Measurements from ENCODE around the gene RIC1. TPM values are rescaled to one million over a fixed set of nuclear protein-coding genes. Genes with fewer than 3 reads are reported as not detected.

Gene RIC1
- total RNA-seq, 1 experiment from 2014 or later, result 25.5 TPM

DNA sequence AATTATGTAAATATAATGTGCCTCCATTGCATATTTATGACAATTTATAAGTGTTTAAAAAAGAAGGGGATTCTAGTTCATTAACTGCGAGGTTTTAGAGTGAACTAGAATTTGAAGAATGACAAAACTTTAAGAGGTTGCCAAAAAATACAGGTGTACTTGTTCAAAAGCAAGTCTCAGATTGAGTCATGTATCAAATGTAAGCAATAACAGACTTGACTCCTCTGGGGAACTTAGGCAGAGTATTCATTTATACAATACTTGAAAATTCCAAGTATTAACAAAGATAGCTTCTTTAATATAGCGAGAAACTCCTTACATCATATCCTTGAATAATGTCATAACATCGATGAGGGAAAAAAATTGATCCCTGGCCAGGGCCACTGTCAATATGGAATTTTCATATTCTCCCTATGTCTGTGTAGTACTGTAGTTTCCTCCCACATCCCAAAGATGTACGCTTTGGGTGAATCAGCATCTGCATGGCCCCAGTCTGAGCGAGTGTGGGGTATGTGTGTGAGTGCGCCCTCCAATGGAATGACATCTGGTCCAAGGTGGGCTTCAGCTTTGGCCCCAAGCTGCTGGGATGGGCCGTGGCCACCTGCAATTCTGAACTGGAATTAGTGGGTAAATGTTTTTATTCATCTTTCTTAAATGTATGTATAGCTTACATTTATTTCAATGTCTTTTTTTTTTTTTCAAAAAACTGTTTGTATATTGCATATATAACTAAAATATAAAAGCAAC is 70.1 kb downstream of the RIC1 start:
- H3K9ac ChIP-seq (ENCODE audit: low read length), result no peak overlapping the region
- no peak overlapping the region for H3K4me3 ChIP-seq (replicated peaks in 1 of 2; ENCODE audit: low read depth in 1 of 2, low read length in 2 of 2)
- no peaks in the 10 kb centered on the region for H4K20me1 ChIP-seq (ENCODE audit: insufficient read depth)
- H3K79me2 ChIP-seq (ENCODE audit: insufficient read depth, low read length), result peaks cover 38% of the 10 kb centered on the region
- intact Hi-C loops (cut with micrococcal nuclease), result no loop called here
- no peak for DNase-seq (ENCODE audit: low read depth, low spot score)
- H3K9me2 ChIP-seq (ENCODE audit: insufficient read depth), result no peaks in the 10 kb centered on the region
- H3K9me3 ChIP-seq (ENCODE audit: control insufficient read depth in 1 of 2, insufficient read depth in 1 of 2, low read depth in 1 of 2, low read length in 2 of 2), result no peaks in the 10 kb centered on the region
- H3K27me3 ChIP-seq (ENCODE audit: insufficient read depth, low read length), result no peaks in the 10 kb centered on the region
- H3K4me2 ChIP-seq (ENCODE audit: low read length), result no peak overlapping the region
- H2AFZ ChIP-seq (ENCODE audit: low read depth, low read length, poor library complexity, severe bottlenecking), result no peak overlapping the region
- no peak overlapping the region for H3K27ac ChIP-seq (ENCODE audit: low read depth, low read length)
- CTCF ChIA-PET, result no interaction called here
- TF ChIP-seq ZNF274 (IDR thresholded peaks at IDR 0.05; ENCODE audit: low read depth, low read length), result no peak
- TF ChIP-seq, protein P1, sequence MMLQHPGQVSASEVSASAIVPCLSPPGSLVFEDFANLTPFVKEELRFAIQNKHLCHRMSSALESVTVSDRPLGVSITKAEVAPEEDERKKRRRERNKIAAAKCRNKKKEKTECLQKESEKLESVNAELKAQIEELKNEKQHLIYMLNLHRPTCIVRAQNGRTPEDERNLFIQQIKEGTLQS (IDR thresholded peaks at IDR 0.05), result no peak
- no peak for TF ChIP-seq EGR1 (IDR thresholded peaks at IDR 0.05; ENCODE audit: low read depth)
- no peak for TF ChIP-seq ELF1 (IDR thresholded peaks at IDR 0.05; ENCODE audit: borderline replicate concordance, low read depth)
- no peak for TF ChIP-seq JUND (IDR thresholded peaks at IDR 0.05)
- no peak for TF ChIP-seq TCF7L2 (IDR thresholded peaks at IDR 0.05; ENCODE audit: borderline replicate concordance, extremely low read depth, insufficient read depth, insufficient read length)
- TF ChIP-seq SIN3A (IDR thresholded peaks at IDR 0.05; ENCODE audit: low read depth), result no peak
- TF ChIP-seq RAD21 (IDR thresholded peaks at IDR 0.05; ENCODE audit: low read depth), result no peak
- TF ChIP-seq POLR2AphosphoS5 (IDR thresholded peaks at IDR 0.05; ENCODE audit: low read depth, low read length), result no peak
- TF ChIP-seq POLR2A (IDR thresholded peaks at IDR 0.05; ENCODE audit: borderline replicate concordance, extremely low read depth, insufficient read depth, insufficient read length), result no peak
- no peak for TF ChIP-seq EZH2 (IDR thresholded peaks at IDR 0.05)
- TF ChIP-seq EZH2phosphoT487 (IDR thresholded peaks at IDR 0.05; ENCODE audit: borderline replicate concordance), result no peak
- no peak for TF ChIP-seq ZFX (IDR thresholded peaks at IDR 0.05)
- no peak for TF ChIP-seq SP1 (IDR thresholded peaks at IDR 0.05; ENCODE audit: low read depth)
- TF ChIP-seq, protein P2, sequence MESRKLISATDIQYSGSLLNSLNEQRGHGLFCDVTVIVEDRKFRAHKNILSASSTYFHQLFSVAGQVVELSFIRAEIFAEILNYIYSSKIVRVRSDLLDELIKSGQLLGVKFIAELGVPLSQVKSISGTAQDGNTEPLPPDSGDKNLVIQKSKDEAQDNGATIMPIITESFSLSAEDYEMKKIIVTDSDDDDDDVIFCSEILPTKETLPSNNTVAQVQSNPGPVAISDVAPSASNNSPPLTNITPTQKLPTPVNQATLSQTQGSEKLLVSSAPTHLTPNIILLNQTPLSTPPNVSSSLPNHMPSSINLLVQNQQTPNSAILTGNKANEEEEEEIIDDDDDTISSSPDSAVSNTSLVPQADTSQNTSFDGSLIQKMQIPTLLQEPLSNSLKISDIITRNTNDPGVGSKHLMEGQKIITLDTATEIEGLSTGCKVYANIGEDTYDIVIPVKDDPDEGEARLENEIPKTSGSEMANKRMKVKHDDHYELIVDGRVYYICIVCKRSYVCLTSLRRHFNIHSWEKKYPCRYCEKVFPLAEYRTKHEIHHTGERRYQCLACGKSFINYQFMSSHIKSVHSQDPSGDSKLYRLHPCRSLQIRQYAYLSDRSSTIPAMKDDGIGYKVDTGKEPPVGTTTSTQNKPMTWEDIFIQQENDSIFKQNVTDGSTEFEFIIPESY (IDR thresholded peaks at IDR 0.05; ENCODE audit: extremely low read depth, insufficient replicate concordance, low read length), result no peak
- no peak for TF ChIP-seq FOSL1 (IDR thresholded peaks at IDR 0.05; ENCODE audit: low read depth)
- no peak for TF ChIP-seq SRF (IDR thresholded peaks at IDR 0.05; ENCODE audit: low read depth)
- TF ChIP-seq CBX3 (IDR thresholded peaks at IDR 0.05; ENCODE audit: low read depth), result no peak
- BruUV-seq (replicated peaks), result no TSS peak
- H3K36me3 ChIP-seq (ENCODE audit: control insufficient read depth in 1 of 2, insufficient read depth in 2 of 2, low read length in 2 of 2), result no peaks in the 10 kb centered on the region
- RAD21 ChIA-PET (ENCODE audit: low non-redundant PET in 1 of 2, low total read pairs in 2 of 2, uncharacterized antibody in 2 of 2, unreplicated experiment in 2 of 2), result no interaction called here
- no peaks in the 10 kb centered on the region for H3K4me1 ChIP-seq (ENCODE audit: control insufficient read depth in 1 of 2, insufficient read depth in 2 of 2, low read length in 2 of 2)
- POLR2A ChIA-PET, result no interaction called here
- no peak for ATAC-seq

Measured in HCT116 (cell line).